Eye (tissue), 1 donor: ENCODE results near the gene SCN8A.

Experiments used
- DNase-seq: peaks from one replicate; pipeline ENCODE4 v3.0.0-alpha.2; 2015

SCN8A gene

DNA sequence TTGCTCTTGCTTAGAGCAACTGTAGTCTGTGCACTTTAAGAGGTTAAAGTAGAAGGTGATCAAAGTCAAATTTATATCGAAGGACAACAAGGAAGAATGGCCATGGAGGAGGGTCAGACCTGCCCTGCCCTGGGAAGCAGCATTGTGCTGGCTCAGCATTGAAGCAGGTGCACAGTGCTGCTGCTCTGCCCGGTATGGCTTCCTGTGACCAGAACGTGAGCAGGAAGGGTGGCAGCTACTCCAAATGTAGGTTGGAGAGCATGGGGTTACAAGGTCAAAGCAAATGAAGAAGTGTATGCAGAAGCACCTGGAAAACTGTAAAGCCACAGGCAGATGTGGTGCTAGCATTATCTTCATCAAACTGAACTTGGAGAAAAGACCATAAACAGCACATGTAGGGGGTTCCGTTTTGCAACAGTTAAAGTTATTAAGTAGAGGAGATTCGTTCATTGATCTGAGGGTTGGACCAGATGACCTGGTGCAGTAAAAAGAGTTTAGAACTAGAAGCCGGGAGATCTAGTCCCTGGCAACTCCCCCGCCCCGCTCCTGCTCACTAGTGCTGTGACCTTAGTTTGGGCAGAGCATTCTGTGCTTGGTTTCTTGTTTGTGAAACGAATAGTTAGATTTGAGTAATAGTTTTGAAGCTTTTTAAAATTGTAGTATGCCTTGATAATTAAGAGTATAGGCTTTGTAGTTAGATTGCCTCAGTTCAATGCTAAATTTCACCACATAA lies 84.2 kb downstream of the SCN8A start:
- DNase-seq: no peak

DNA sequence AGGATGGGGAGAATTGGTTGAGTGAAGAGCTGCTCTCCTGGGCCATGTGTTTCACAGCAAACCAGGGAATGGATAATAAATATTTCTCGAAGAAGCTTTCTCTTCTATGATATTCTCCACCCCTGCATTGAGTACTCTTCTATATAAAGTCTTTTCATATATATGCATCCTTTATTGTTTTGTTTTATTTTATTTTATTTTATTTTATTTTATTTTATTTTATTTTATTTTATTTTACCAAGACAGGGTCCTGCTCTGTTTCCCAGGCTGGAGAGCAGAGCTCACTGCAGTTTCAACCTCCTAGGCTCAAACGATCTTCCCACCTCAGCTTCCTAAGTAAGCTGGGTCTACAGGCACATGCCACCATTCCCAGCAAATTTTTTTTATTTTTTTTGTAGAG lies 85.8 kb downstream of the SCN8A start:
- DNase-seq: no peak

DNA sequence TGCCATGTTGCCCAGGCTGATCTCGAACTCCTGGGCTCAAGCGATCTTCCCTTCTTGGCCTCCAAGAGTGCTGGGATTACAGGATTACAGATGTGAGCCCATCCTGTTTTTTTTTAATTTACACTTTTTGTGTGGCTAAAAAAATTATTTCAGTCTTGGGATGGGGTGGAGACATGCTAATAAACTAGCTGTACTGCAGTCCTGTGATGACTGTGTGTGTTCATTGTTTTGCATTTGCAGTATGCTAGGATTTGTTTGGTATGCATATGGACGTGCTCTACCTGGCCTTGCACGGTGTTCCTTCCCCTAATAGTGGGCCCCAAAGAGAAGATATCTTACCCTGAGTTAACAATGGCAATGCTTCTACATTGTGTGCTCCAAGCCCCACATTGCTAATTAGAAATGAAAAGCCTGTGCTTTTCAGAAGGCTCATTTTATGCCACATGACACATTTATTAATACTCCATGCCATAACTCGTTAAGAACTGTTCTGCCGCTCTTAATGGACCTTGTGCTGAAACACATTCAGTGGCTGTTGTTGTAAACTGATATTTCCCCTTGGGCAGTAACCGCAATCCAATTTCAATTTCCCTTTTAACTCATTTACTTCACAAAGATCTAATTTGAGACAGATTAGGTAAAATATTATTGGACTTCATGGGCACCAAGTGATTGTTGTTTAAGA lies 86.4 kb downstream of the SCN8A start:
- peak; percentile 4 for DNase-seq

DNA sequence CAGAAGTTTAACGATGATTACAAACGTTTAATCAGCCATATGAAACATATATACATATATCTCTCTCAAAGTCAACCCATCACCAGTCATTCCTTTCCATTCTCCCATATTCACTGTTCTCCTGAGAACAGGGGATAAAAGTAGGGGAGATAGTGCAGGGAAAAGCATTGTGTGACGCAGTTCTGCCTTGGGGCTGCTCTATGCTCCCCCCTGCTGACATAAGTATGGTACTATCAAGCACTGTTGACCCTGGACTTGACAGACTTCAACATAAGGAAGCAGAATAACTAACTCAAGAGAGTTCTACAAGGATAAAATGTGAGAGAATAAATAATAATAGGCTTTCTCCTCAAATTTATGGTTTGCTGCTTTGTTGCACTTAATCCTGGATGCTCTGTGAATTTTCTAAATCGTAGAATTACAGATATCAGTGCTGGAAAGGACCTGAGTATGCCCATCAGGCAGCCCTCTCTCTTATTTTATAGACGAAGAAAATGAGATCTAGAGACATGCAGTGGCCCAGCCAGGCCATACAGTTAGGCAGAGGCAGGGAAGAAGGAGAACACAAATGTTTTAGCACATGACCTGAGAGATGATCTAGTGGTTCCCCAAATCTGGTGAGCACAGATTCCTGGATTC lies 87.2 kb downstream of the SCN8A start:
- peak; percentile 68 for DNase-seq

DNA sequence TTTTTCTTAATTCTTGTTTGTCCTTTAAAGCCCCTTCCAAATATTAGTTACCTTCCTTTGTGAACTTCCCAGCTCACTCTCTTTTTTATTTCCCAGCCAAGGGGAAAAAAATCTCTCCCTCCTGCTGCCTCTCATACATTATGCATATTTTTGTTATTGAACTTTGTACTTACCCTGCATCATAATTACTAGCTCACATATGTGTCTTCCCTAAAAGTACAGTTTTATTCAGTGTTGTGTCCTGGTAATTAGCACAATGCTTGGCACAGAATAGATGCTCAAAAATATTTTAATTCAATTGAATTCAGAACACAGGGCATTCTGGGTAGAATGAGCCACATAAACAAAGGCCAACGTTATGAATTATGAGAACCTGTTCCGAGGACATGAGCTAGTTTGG lies 91.9 kb downstream of the SCN8A start:
- DNase-seq: peak; percentile 11

DNA sequence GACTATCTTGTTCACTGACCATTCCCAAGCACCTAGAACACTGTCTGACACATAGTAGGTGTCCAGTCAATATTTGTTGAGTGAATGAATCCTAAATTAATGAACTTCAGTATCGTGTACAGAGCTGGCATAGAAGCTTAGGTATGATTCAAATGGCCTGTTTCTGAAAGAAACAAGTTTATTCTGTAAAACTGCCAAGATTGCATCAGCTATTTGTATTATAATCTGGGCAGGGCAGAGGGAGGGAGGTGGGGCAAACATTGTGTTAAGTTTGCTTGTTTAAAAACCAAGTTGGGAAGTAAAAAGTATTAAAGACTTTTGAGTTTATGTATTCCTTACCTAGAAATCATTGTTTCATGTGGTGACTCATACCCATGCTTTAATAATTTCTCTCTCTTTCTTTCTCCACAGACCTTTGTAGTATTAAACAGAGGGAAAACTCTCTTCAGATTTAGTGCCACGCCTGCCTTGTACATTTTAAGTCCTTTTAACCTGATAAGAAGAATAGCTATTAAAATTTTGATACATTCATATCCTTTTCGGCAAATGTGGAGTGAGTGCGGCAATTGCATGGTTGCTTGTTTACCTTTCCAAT lies 92.8 kb downstream of the SCN8A start:
- no peak for DNase-seq

DNA sequence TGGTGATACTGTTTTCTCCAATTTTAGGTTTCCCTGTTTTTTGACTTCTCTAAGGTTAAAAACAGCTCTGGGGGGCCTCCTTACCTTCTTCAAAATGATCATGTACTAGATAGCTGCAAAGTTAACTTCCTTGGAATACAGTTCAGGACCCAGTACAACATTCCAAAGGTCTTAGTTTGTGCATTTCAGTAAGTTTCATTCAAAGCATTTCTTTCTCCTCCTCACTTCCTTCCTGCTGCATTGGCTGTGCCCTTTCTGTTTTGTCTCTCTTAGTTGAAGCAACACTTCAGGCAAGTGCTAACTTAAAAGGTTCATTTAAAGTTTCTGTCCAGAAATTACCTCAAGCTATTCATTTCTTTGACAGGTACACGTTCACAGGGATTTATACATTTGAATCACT lies 95.7 kb downstream of the SCN8A start:
- no peak for DNase-seq

DNA sequence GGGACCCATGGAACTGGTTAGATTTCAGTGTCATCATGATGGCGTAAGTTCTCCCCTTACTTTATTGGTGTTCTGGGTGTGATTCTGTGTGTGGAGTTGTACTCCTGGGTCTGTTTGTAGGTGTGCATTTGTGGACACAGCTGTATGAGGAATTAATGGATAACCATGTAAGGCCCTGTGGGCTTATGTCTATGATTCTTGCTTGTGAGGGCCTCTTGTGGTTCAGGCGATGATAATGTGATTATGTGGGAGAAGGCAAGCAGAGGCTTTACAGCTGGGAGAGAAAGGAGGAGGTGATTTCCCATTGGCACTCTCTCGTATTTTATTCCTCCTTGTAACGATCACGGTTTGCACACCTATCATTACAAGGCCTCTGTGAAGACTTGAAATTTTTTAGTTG lies 96.1 kb downstream of the SCN8A start:
- DNase-seq: peak; percentile 13

DNA sequence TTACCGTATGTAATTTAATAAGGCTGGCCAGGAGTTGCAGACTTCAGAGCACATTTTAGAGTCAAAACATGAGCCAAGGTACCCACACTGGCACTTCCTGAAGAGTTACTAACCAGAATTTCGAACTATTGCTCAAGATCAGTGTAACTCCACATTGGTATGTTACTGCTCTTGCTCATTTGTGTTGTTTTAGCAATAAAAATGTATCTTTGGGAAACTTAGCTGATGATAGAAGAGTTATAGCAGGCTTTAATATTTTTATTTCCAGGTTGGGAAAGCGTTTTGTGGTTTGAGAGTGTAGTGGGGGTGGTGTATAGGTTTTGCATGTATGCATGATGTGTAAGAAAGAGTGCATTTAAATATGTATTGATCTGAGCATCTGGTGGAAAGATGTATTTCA lies 96.6 kb downstream of the SCN8A start:
- no peak for DNase-seq

DNA sequence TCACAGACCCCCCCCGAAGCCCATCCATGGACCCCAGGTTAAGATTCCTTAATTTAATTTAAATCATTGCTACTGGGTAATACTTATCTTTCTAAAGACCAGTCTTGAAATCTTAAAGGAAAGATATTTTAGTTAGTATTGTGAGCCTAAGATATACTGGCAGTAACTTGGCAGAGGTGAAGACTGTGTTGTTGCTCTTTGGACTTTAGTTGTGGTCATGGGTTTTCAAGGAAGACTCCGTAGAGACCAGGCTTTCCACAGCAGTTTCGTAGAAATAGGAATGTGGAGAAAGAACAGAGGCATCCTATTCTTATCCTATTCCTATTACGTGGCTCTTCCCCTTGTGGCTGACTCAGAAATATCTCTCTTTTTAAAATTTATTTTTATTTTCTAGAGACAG lies 99.0 kb downstream of the SCN8A start:
- no peak for DNase-seq

DNA sequence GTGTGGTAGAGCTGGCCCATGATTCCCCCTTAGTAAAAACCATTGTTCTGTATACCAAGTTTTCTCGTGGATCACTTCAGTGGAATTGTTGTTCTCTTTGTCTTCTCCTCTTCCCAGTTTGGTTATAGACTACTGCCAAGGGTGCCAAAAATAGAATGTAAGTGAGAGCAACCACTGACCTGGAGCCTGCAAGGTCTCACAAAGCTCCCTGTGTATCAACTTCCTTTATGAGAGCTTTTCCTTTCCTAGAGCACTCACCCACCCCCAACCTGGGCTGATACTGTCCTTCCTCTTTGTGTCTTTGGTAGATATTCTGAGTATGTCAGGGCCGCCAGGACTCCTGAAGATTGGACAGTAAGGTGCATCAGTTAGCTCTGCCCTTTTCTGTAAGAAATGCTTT lies 101.0 kb downstream of the SCN8A start:
- no peak for DNase-seq

DNA sequence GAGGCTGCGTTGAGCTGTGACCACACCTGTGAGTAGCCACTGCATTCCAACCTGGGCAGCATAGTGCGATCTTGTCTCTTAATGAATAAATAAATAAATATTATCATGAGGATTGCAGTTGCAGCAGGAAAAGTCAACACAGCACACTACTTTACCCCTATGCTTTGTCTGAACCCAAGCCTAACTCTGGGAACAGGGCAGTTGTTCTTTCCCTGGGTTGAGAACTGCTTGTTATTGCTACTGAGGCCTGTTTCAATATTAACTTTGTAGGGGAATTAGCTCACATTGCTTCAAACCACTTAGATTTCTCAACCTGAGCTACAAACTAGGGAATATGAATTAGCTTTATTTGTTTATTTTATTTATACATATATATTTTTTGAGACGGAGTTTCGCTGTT lies 102.5 kb downstream of the SCN8A start:
- DNase-seq: no peak

DNA sequence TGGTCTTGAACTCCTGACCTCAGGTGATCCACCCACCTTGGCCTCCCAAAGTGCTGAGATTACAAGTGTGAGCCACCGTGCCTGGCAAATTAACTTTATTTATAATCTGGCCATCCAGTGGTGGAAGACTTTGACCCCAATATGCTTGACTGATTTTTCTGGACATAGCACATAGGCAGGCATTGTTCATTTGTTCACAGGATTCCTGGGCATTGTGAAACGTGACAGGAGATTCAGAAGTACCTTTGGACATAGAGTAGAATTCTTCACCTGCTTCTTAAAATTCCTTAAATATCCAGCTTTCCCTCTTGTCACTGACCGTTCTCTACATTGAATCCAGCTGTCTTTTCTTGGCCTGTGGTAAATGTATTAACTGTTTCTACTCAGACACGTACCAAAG lies 103.1 kb downstream of the SCN8A start:
- no peak for DNase-seq

DNA sequence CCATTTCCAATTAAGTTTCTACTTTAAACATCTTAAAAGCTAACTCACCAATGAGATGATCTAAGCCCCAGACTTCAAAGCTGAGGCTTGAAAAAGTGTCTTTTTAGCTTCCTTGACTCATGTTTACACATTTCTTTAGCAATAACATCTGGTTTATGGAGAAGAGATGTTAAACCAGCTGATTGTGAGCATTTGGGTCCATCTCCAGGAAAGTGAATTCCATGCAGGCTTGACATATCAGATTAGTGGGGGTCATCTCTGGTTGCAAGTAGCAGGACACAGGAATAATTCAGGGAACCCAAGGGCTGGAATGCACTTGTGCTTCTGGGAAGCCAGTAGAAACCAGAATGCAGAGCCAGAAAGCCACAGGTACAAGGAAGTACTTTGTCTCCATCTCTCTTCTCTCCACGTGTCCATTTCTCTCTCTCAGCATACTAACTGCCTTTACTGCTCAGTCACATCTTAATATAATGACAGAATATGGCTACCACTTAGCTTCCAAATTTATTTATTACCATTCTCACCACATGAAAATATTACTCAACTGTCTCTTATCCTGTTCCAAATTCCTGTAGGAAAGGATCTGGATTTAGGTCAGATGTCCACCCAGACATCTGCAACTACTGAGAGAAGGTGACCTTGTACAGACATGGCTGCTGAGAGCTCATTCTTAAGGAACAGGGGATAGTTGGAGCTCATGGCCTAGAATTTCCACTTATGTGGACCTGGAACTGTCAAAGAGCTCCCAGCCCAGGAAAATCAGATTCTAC lies 104.4 kb downstream of the SCN8A start:
- DNase-seq: no peak

DNA sequence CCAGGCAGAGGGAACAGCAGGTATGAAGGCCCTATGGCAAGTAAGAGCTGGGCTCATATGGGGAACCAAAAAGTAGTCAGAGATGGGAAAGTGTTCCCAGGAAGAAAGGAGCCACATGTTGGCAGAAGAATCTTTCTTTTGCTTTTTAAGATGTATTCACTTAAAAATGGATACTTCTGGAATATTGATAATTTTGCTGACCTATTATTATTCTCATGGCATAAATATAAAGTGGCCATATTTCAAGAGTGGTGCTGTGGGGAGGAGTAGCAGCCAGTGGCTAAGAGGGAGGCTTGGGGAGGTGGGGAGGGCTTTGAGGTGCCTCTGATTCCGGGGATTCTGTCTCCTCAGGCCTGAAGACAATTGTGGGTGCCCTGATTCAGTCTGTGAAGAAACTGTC lies 108.2 kb downstream of the SCN8A start:
- no peak for DNase-seq

DNA sequence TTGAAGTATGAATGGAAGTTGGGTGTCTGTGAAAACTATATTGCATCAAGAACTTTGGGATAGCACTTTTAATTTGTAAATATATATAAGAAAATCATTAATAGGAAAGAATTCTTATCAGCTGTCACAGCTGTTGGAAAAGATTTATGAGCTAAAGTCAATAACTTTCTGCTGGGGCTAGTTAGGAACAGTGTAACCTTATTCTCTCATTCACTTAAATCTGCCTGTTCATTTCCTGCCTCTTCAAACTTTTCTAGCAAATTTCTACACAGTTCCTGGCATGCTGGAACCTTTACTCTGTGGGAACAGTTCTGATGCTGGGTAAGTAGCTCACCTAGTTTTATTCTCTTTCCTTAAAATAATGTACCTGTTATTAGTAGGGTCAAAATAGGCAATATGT lies 109.9 kb downstream of the SCN8A start:
- no peak for DNase-seq

DNA sequence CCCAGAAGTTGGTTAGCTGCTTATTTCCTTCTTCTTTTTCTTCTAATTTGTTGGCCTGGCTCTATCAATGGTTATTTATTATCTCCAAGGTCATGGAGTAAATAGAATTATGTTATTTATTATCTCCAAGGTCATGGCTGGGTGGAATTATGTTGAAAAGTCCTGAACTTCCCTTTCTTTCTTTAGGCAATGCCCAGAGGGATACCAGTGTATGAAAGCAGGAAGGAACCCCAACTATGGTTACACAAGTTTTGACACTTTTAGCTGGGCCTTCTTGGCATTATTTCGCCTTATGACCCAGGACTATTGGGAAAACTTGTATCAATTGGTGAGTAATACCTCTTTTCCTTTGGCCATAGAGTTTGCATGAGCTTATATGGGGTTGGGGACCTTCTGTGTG lies 111.6 kb downstream of the SCN8A start:
- no peak for DNase-seq

DNA sequence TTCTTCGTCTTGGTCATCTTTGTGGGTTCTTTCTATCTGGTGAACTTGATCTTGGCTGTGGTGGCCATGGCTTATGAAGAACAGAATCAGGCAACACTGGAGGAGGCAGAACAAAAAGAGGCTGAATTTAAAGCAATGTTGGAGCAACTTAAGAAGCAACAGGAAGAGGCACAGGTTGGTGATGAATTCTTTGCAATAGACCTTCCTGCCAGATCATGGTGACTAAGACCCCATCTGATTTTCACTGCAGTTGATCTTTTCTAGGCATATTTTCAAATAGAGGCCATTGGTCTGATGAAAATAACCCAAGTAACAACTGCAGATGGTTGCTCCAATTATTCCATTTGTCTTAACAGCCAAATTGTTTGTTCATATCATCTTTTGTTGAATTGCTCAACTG lies 114.4 kb downstream of the SCN8A start:
- no peak for DNase-seq

DNA sequence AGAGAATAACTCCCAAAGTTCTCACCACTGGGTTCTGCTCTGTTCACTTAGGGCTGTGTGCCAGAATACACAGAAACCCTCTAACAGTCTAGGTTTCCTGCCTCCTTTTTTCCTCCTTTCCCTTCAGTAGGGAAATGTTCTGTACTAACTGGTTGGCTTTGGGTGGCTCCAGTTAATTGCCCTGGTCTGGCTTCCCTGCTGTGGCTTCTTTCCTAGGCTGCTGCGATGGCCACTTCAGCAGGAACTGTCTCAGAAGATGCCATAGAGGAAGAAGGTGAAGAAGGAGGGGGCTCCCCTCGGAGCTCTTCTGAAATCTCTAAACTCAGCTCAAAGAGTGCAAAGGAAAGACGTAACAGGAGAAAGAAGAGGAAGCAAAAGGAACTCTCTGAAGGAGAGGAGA lies 115.2 kb downstream of the SCN8A start:
- DNase-seq: no peak

DNA sequence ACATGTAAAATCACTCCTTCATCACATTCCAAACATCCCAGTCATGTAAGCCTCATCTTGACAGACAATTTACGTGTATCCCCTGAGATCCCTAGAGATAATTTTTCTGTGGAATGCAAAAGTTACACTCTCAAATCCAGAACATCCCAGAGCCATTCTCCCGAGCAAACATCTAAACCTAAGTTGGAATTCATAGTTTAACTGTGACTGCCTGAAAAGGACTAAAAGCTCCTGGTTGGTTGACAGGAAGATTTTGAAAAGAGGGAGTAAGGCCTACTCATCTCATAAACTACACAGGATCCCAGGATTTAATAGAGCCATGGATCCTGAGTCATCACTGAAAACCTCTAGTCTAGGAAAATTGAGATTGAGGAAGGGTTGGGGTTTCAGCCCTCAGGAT lies 123.6 kb downstream of the SCN8A start:
- DNase-seq: no peak

DNA sequence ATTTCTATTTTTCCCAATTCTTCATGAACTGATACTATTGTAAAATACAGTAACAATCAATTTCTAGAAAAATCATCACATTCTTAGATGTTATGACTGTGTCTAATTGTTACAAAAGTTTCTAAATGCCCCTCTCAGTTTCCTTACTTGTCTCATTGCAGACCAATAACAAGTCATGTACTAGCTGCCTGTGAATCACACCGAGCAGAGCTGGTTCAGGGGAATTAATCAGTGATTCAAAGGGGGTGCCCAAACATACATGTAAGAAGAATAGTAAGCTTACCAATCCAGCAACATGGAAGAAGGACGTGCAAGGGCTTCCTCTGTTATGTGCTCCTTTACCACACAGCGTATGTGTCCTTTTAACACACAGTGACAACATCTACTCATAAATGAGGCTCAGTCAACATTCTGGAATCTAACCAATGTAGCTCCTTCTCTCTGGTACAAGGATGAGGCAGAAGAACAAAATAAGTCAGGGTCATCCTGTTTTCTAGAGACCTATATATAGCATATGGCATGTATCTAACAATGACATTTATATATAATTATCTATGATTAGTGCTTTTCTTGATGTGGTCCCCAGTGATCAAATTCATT lies 126.4 kb downstream of the SCN8A start:
- no peak for DNase-seq

DNA sequence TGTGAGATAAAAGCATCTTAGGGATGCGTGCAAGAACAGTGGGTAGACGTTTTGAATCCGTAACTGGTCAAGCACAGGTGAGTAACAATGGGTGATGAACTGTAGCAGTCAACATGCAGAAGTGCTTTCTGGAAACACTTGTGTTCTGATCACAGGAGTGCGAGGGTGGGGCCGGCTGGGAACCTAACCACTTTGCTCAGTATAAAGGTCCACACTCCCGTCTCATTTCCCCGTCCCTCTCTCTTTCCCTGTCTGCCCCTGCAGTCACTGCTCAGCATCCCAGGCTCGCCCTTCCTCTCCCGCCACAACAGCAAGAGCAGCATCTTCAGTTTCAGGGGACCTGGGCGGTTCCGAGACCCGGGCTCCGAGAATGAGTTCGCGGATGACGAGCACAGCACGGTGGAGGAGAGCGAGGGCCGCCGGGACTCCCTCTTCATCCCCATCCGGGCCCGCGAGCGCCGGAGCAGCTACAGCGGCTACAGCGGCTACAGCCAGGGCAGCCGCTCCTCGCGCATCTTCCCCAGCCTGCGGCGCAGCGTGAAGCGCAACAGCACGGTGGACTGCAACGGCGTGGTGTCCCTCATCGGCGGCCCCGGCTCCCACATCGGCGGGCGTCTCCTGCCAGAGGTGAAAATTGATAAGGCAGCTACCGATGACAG lies 130.4 kb downstream of the SCN8A start:
- peak; percentile 77 for DNase-seq
